ENCODE measurements around the gene PPP5C.
"Not testable (repeated sequence)": the region's sequence is repeated elsewhere in the genome, so short reads cannot be mapped to it uniquely, and the experiment has no call there.

The PPP5C gene

GRCh38 chr19:46366620-46367292 lies 19.9 kb downstream of the PPP5C start:
- no peak for FAIRE-seq

- FAIRE-seq, result no peak
Measured at GRCh38 chr19:46367426-46367825, 20.5 kb downstream of the PPP5C start.

GRCh38 chr19:46368116-46368515 lies 21.2 kb downstream of the PPP5C start:
- no peak for FAIRE-seq

- FAIRE-seq, result no peak
Measured at GRCh38 chr19:46369817-46370216, 22.9 kb downstream of the PPP5C start.

GRCh38 chr19:46371371-46371901 lies 24.5 kb downstream of the PPP5C start:
- FAIRE-seq, result no peak

- no peak for FAIRE-seq
Measured at GRCh38 chr19:46372901-46373490, 26.1 kb downstream of the PPP5C start.

- no peak for FAIRE-seq
Measured at GRCh38 chr19:46373491-46374359, 26.8 kb downstream of the PPP5C start.

GRCh38 chr19:46374536-46375475 lies 27.9 kb downstream of the PPP5C start:
- no peak for FAIRE-seq

- FAIRE-seq, result not testable (repeated sequence)
Measured at GRCh38 chr19:46375476-46376067, 28.7 kb downstream of the PPP5C start.

- FAIRE-seq, result no peak
Measured at GRCh38 chr19:46376241-46377153, 29.6 kb downstream of the PPP5C start.

GRCh38 chr19:46378268-46378667 lies 31.4 kb downstream of the PPP5C start:
- no peak for FAIRE-seq

GRCh38 chr19:46380690-46381089 lies 33.8 kb downstream of the PPP5C start:
- no peak for FAIRE-seq

- FAIRE-seq, result no peak
Measured at GRCh38 chr19:46381346-46381745, 34.5 kb downstream of the PPP5C start.

GRCh38 chr19:46381756-46382345 lies 35.0 kb downstream of the PPP5C start:
- no peak for FAIRE-seq

GRCh38 chr19:46383171-46383815 lies 36.4 kb downstream of the PPP5C start:
- no peak for FAIRE-seq

GRCh38 chr19:46383846-46384245 lies 37.0 kb downstream of the PPP5C start:
- no peak for FAIRE-seq

- no peak for FAIRE-seq
Measured at GRCh38 chr19:46384396-46384795, 37.5 kb downstream of the PPP5C start.

- no peak for FAIRE-seq
Measured at GRCh38 chr19:46385636-46386035, 38.7 kb downstream of the PPP5C start.

GRCh38 chr19:46386151-46386550 lies 39.3 kb downstream of the PPP5C start:
- no peak for FAIRE-seq

Data from TTC549 (cell line).